Tibial nerve (tissue), 4 donors: Measurements from ENCODE around the gene GRIN2A.

Experiments used
- EP300 ChIP-seq, 2 donors: sonication (generic); formaldehyde crosslinking; IDR thresholded peaks; one replicate each; pipeline ENCODE4 v1.6.1; 2017; ENCODE audit warnings: antibody characterized with exemption in 2 of 2, mild to moderate bottlenecking in 1 of 2
- POLR2A ChIP-seq, 2 donors: fragments of 450-650 bp; IDR thresholded peaks; one replicate each; pipeline ENCODE4 v1.6.1; 2017; ENCODE audit warnings: antibody characterized with exemption in 2 of 2, mild to moderate bottlenecking in 2 of 2, moderate library complexity in 2 of 2
- TF ChIP-seq, protein P1 (sequence below), 5 experiments: fragments of 200-600 bp in 3 of 5; fragments of 450-650 bp in 2 of 5; sonication (generic) in 3 of 5; IDR thresholded peaks; one replicate each; pipeline ENCODE4 v1.5.1; 2016 to 2019; ENCODE audit warnings: antibody characterized with exemption in 5 of 5, mild to moderate bottlenecking in 3 of 5, moderate library complexity in 2 of 5

- TF ChIP-seq, protein P1, sequence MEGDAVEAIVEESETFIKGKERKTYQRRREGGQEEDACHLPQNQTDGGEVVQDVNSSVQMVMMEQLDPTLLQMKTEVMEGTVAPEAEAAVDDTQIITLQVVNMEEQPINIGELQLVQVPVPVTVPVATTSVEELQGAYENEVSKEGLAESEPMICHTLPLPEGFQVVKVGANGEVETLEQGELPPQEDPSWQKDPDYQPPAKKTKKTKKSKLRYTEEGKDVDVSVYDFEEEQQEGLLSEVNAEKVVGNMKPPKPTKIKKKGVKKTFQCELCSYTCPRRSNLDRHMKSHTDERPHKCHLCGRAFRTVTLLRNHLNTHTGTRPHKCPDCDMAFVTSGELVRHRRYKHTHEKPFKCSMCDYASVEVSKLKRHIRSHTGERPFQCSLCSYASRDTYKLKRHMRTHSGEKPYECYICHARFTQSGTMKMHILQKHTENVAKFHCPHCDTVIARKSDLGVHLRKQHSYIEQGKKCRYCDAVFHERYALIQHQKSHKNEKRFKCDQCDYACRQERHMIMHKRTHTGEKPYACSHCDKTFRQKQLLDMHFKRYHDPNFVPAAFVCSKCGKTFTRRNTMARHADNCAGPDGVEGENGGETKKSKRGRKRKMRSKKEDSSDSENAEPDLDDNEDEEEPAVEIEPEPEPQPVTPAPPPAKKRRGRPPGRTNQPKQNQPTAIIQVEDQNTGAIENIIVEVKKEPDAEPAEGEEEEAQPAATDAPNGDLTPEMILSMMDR (IDR thresholded peaks at IDR 0.05), result no peak
- TF ChIP-seq POLR2A (IDR thresholded peaks at IDR 0.05), result no peak
- no peak for TF ChIP-seq EP300 (IDR thresholded peaks at IDR 0.05)
Measured at GRCh38 chr16:10027553-10027952, 154.7 kb downstream of the GRIN2A start.
